ENCODE measurements around the gene CASK.

Gene CASK

GRCh38 chrX:41933546-41933945, 10.2 kb upstream of the CASK start:
- Histone ChIP-seq H3K27me3 (ENCODE audit: insufficient read depth, low read length) (no peaks in the 10 kb centered on the region), H3K4me3 (ENCODE audit: low read depth, low read length, poor library complexity, severe bottlenecking) (no peak overlapping the region), H3K27ac (ENCODE audit: low read depth, low read length, poor library complexity, severe bottlenecking) (no peak overlapping the region), H3K4me1 (ENCODE audit: insufficient read depth, low read length, severe bottlenecking) (no peaks in the 10 kb centered on the region), H2AFZ (ENCODE audit: low read length) (no peak overlapping the region), H4K20me1 (ENCODE audit: insufficient read depth, low read length) (no peaks in the 10 kb centered on the region), H3K79me2 (ENCODE audit: insufficient read depth, low read length) (no peaks in the 10 kb centered on the region), H3F3A (ENCODE audit: insufficient read depth, low read length) (no peaks in the 10 kb centered on the region), H3K9me3 (ENCODE audit: low read length) (no peaks in the 10 kb centered on the region), H3K9ac (ENCODE audit: low read length) (no peak overlapping the region), H3K36me3 (ENCODE audit: insufficient read depth, low read length) (no peaks in the 10 kb centered on the region), H3K4me2 (ENCODE audit: low read length) (no peak overlapping the region), H3K9me2 (ENCODE audit: low read depth, low read length) (no peaks in the 10 kb centered on the region)
- TF ChIP-seq, protein P1, sequence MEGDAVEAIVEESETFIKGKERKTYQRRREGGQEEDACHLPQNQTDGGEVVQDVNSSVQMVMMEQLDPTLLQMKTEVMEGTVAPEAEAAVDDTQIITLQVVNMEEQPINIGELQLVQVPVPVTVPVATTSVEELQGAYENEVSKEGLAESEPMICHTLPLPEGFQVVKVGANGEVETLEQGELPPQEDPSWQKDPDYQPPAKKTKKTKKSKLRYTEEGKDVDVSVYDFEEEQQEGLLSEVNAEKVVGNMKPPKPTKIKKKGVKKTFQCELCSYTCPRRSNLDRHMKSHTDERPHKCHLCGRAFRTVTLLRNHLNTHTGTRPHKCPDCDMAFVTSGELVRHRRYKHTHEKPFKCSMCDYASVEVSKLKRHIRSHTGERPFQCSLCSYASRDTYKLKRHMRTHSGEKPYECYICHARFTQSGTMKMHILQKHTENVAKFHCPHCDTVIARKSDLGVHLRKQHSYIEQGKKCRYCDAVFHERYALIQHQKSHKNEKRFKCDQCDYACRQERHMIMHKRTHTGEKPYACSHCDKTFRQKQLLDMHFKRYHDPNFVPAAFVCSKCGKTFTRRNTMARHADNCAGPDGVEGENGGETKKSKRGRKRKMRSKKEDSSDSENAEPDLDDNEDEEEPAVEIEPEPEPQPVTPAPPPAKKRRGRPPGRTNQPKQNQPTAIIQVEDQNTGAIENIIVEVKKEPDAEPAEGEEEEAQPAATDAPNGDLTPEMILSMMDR (IDR thresholded peaks at IDR 0.05; ENCODE audit: low read length): no peak
- TF ChIP-seq EZH2 (IDR thresholded peaks at IDR 0.05; ENCODE audit: borderline replicate concordance, low read length): no peak

- Histone ChIP-seq H3K9ac (ENCODE audit: low read length) (no peak overlapping the region), H3K4me2 (ENCODE audit: low read length) (no peak overlapping the region)
Observed at GRCh38 chrX:41932885-41933284, 9.5 kb upstream of the CASK start.

GRCh38 chrX:41931591-41931990, 8.2 kb upstream of the CASK start:
- H3K36me3 ChIP-seq (ENCODE audit: insufficient read depth, low read length): no peaks in the 10 kb centered on the region
- no peak overlapping the region for H3K9ac ChIP-seq (ENCODE audit: low read length)
- H3K4me2 ChIP-seq (ENCODE audit: low read length): no peak overlapping the region
- no peaks in the 10 kb centered on the region for H3K9me3 ChIP-seq (ENCODE audit: low read length)
- no peaks in the 10 kb centered on the region for H3F3A ChIP-seq (ENCODE audit: insufficient read depth, low read length)
- no peak overlapping the region for H2AFZ ChIP-seq (ENCODE audit: low read length)
- H3K9me2 ChIP-seq (ENCODE audit: low read depth, low read length): no peaks in the 10 kb centered on the region
- no peaks in the 10 kb centered on the region for H3K27me3 ChIP-seq (ENCODE audit: insufficient read depth, low read length)
- H3K4me3 ChIP-seq (ENCODE audit: low read depth, low read length, poor library complexity, severe bottlenecking): no peak overlapping the region
- H3K79me2 ChIP-seq (ENCODE audit: insufficient read depth, low read length): no peaks in the 10 kb centered on the region
- TF ChIP-seq EZH2 (IDR thresholded peaks at IDR 0.05; ENCODE audit: borderline replicate concordance, low read length): no peak
- TF ChIP-seq, protein P1 (IDR thresholded peaks at IDR 0.05; ENCODE audit: low read length): no peak
- no peaks in the 10 kb centered on the region for H3K4me1 ChIP-seq (ENCODE audit: insufficient read depth, low read length, severe bottlenecking)
- H3K27ac ChIP-seq (ENCODE audit: low read depth, low read length, poor library complexity, severe bottlenecking): no peak overlapping the region
- no peaks in the 10 kb centered on the region for H4K20me1 ChIP-seq (ENCODE audit: insufficient read depth, low read length)

More at GRCh38 chrX:41932885-41933284, 9.5 kb upstream of the CASK start:
- no peaks in the 10 kb centered on the region for H3K27me3 ChIP-seq (ENCODE audit: insufficient read depth, low read length)
- no peaks in the 10 kb centered on the region for H3K9me3 ChIP-seq (ENCODE audit: low read length)
- TF ChIP-seq, protein P1 (IDR thresholded peaks at IDR 0.05; ENCODE audit: low read length): no peak
- TF ChIP-seq EZH2 (IDR thresholded peaks at IDR 0.05; ENCODE audit: borderline replicate concordance, low read length): no peak
- H3K27ac ChIP-seq (ENCODE audit: low read depth, low read length, poor library complexity, severe bottlenecking): no peak overlapping the region
- no peaks in the 10 kb centered on the region for H3K4me1 ChIP-seq (ENCODE audit: insufficient read depth, low read length, severe bottlenecking)
- H2AFZ ChIP-seq (ENCODE audit: low read length): no peak overlapping the region
- H3K9me2 ChIP-seq (ENCODE audit: low read depth, low read length): no peaks in the 10 kb centered on the region
- H3K4me3 ChIP-seq (ENCODE audit: low read depth, low read length, poor library complexity, severe bottlenecking): no peak overlapping the region
- H3K36me3 ChIP-seq (ENCODE audit: insufficient read depth, low read length): no peaks in the 10 kb centered on the region
- H3F3A ChIP-seq (ENCODE audit: insufficient read depth, low read length): no peaks in the 10 kb centered on the region
- no peaks in the 10 kb centered on the region for H3K79me2 ChIP-seq (ENCODE audit: insufficient read depth, low read length)
- no peaks in the 10 kb centered on the region for H4K20me1 ChIP-seq (ENCODE audit: insufficient read depth, low read length)

Data from OCI-LY1 (cell line).